NB4 (cell line): Measurements from ENCODE around the gene ZNRF3.

ENCODE experiments used
- MYC ChIP-seq: IDR thresholded peaks from 2 replicates; pipeline ENCODE4 v1.6.1; 2011; ENCODE audit warnings: low read depth, low read length
- POLR2A ChIP-seq: IDR thresholded peaks from 2 replicates; pipeline ENCODE4 v1.6.1; 2011; ENCODE audit warnings: mild to moderate bottlenecking; ENCODE audit not compliant: insufficient read length; ENCODE audit errors: extremely low read depth
- TF ChIP-seq, protein P1 (sequence below): IDR thresholded peaks from one replicate; pipeline ENCODE4 v1.5.1; 2012; ENCODE audit warnings: low read depth, low read length

DNA sequence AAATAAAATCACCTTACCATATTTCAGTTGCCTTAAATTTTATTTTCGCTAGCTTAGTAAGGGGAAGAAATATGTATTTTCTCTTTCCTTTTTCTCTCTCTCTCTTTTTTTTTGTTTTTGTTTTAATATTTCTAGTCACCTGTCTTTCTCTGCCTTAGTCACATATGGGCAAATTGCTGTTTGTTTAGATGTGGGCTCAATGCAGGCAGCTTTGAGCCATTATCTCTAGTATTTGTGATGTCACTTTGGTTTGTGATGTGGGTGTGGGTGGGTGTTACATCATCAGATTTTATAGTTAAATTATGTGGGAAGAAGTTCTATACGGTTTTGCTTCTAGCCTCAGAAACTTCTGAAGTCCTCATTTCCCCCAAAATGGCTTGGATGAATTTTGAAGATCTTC lies 178.4 kb downstream of the ZNRF3 start, which contains the start of gene C22orf31:
- TF ChIP-seq MYC: no peak
- TF ChIP-seq, protein P1, sequence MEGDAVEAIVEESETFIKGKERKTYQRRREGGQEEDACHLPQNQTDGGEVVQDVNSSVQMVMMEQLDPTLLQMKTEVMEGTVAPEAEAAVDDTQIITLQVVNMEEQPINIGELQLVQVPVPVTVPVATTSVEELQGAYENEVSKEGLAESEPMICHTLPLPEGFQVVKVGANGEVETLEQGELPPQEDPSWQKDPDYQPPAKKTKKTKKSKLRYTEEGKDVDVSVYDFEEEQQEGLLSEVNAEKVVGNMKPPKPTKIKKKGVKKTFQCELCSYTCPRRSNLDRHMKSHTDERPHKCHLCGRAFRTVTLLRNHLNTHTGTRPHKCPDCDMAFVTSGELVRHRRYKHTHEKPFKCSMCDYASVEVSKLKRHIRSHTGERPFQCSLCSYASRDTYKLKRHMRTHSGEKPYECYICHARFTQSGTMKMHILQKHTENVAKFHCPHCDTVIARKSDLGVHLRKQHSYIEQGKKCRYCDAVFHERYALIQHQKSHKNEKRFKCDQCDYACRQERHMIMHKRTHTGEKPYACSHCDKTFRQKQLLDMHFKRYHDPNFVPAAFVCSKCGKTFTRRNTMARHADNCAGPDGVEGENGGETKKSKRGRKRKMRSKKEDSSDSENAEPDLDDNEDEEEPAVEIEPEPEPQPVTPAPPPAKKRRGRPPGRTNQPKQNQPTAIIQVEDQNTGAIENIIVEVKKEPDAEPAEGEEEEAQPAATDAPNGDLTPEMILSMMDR: no peak
- TF ChIP-seq POLR2A: no peak
